Body of pancreas (tissue), 4 donors: ENCODE measurements around the gene SNX25. TPM values are rescaled to one million over a fixed set of nuclear protein-coding genes. Genes with fewer than 3 reads are reported as not detected.
A peak's percentile ranks its signal among the peaks of the same experiment; 100 is the strongest.
"Not testable (repeated sequence)": the region's sequence is repeated elsewhere in the genome, so short reads cannot be mapped to it uniquely, and the experiment has no call there.

Source experiments
- ATAC-seq: fragments of 150-250 bp; one replicate; pipeline ENCODE4 v1.9.1; 2016
- DNase-seq, 4 donors: peaks; one replicate each; pipeline ENCODE4 v3.0.0-alpha.2; 2019
- H3K27ac ChIP-seq, 4 donors: fragments of 200-600 bp; sonication (generic); 1 replicate in 3 of 4; 2 replicates in 1 of 4; pipeline versions ENCODE4 v1.5.1 to v1.6.1; 2016 to 2019; ENCODE audit warnings: mild to moderate bottlenecking in 1 of 4, mixed read lengths in 1 of 4, moderate library complexity in 1 of 4
- H3K27me3 ChIP-seq, 2 donors: fragments of 200-600 bp; sonication (generic); one replicate each; pipeline ENCODE4 v1.6.0; 2016; ENCODE audit warnings: mild to moderate bottlenecking in 1 of 2
- H3K36me3 ChIP-seq, 2 donors: fragments of 200-600 bp; sonication (generic); replicated peaks in 1 of 2; 2 replicates each; pipeline ENCODE4 v1.5.1; 2016; ENCODE audit warnings: low read depth in 2 of 2; ENCODE audit not compliant: insufficient read depth in 1 of 2
- H3K4me1 ChIP-seq: fragments of 200-600 bp; sonication (generic); one replicate; pipeline ENCODE4 v1.6.0; 2016
- H3K4me3 ChIP-seq, 2 donors: fragments of 200-600 bp; sonication (generic); 1 replicate in 1 of 2; 2 replicates in 1 of 2; pipeline ENCODE4 v1.5.1; 2016 to 2019
- H3K9me3 ChIP-seq, 3 donors: fragments of 200-600 bp; sonication (generic); 1 replicate in 2 of 3; 2 replicates in 1 of 3; pipeline ENCODE4 v1.5.1; 2016
- CTCF ChIP-seq, 7 experiments: fragments of 450-650 bp in 4 of 7; fragments of 200-600 bp in 3 of 7; sonication (generic) in 3 of 7; IDR thresholded peaks; one replicate each; pipeline ENCODE4 v1.5.1; 2016 to 2019; ENCODE audit warnings: antibody characterized with exemption in 7 of 7
- POLR2A ChIP-seq, 3 donors: fragments of 450-650 bp; IDR thresholded peaks; one replicate each; pipeline ENCODE4 v1.6.1; 2016; ENCODE audit warnings: antibody characterized with exemption in 3 of 3, mild to moderate bottlenecking in 2 of 3
- WGBS, 2 donors: methylation state at CpG; one replicate each; pipeline ENCODE4 v1.1.5; 2017; 5-methylcytosine and 5-hydroxymethylcytosine counted together
- intact Hi-C: fragments of 100-400 bp; cut with DNase I; formaldehyde crosslinking; loops from one replicate; pipeline ENCODE4 v1.15.1; 2023
- total RNA-seq, 2 donors: library from RNA; depleted of rRNA; stranded (reverse); fragments of >200 nt; gene quantifications; one replicate each; pipeline ENCODE4 v1.1.0, GENCODE V29; 2016

The SNX25 gene
- total RNA-seq, 2 donors from 2014 or later = 16.6 to 25.7 TPM

- WGBS, 2 donors = 67 to 70% methylated on average over 3 of the region's 3 CpGs
- H3K27ac ChIP-seq = no peak overlapping the region
- DNase-seq (no peak), ATAC-seq (no peak)
- no peak for TF ChIP-seq POLR2A (IDR thresholded peaks at IDR 0.05)
- TF ChIP-seq CTCF (IDR thresholded peaks at IDR 0.05) = no peak
- no peaks in the 10 kb centered on the region for H3K36me3 ChIP-seq
- H3K4me1 ChIP-seq = no peaks in the 10 kb centered on the region
- H3K4me3 ChIP-seq = no peak overlapping the region
- no peaks in the 10 kb centered on the region for H3K27me3 ChIP-seq
- intact Hi-C loops = no loop called here
- no peaks in the 10 kb centered on the region for H3K9me3 ChIP-seq
These were observed 47.7 kb downstream of the SNX25 start for GRCh38 chr4:185257086-185257485.

- TF ChIP-seq POLR2A (IDR thresholded peaks at IDR 0.05) (no peak), CTCF (IDR thresholded peaks at IDR 0.05) (no peak)
- DNase-seq = no peak
- H3K9me3 ChIP-seq = no peaks in the 10 kb centered on the region
- H3K27ac ChIP-seq = no peak overlapping the region
- ATAC-seq = no peak
- intact Hi-C loops = no loop called here
- no peaks in the 10 kb centered on the region for H3K36me3 ChIP-seq
- H3K4me1 ChIP-seq = peaks cover 3% of the 10 kb centered on the region
- 91 to 94% methylated on average over 1 of the region's 1 CpG for WGBS, 2 donors
- H3K27me3 ChIP-seq = no peaks in the 10 kb centered on the region
- no peak overlapping the region for H3K4me3 ChIP-seq
These were observed 48.3 kb downstream of the SNX25 start for GRCh38 chr4:185257694-185258093.

- intact Hi-C loops, H3K36me3 ChIP-seq, H3K27ac ChIP-seq, H3K27me3 ChIP-seq, H3K4me3 ChIP-seq, H3K4me1 ChIP-seq, ATAC-seq, H3K9me3 ChIP-seq: not testable (repeated sequence)
- 25 to 26% methylated on average over 2 of the region's 2 CpGs for WGBS, 2 donors
- peak in 1 of 4 donors; percentile 6 for DNase-seq
These were observed 49.3 kb downstream of the SNX25 start for GRCh38 chr4:185258741-185259140.

GRCh38 chr4:185259719-185260118, 50.3 kb downstream of the SNX25 start:
- no peaks in the 10 kb centered on the region for H3K9me3 ChIP-seq
- H3K27ac ChIP-seq = no peak overlapping the region
- H3K4me3 ChIP-seq = no peak overlapping the region
- peaks cover 4% of the 10 kb centered on the region for H3K4me1 ChIP-seq
- intact Hi-C loops = no loop called here
- H3K36me3 ChIP-seq = no peaks in the 10 kb centered on the region
- ATAC-seq = no peak
- H3K27me3 ChIP-seq = no peaks in the 10 kb centered on the region
- DNase-seq = no peak
- no peak for TF ChIP-seq POLR2A (IDR thresholded peaks at IDR 0.05)
- no peak for TF ChIP-seq CTCF (IDR thresholded peaks at IDR 0.05)
- 87 to 95% methylated on average over 8 of the region's 8 CpGs for WGBS, 2 donors

GRCh38 chr4:185261946-185262345, 52.5 kb downstream of the SNX25 start:
- WGBS, 2 donors = 44 to 62% methylated on average over 4 of the region's 4 CpGs
- Histone ChIP-seq H3K9me3 (no peaks in the 10 kb centered on the region), H3K36me3 (no peaks in the 10 kb centered on the region), H3K4me3 (no peak overlapping the region), H3K4me1 (peaks cover 4% of the 10 kb centered on the region), H3K27ac (peak overlapping the region in 1 of 4 donors; percentile 7), H3K27me3 (no peaks in the 10 kb centered on the region)
- ATAC-seq (peak; percentile 65), DNase-seq (peak in 2 of 4 donors; percentile 15 to 20)
- intact Hi-C loops = no loop called here
- TF ChIP-seq POLR2A (IDR thresholded peaks at IDR 0.05) (peak in 1 of 3 donors; percentile 11), CTCF (IDR thresholded peaks at IDR 0.05) (no peak)
